ENCODE results near the gene MRPL52.
"Not testable (repeated sequence)": the region's sequence is repeated elsewhere in the genome, so short reads cannot be mapped to it uniquely, and the experiment has no call there.

MRPL52 gene

DNA sequence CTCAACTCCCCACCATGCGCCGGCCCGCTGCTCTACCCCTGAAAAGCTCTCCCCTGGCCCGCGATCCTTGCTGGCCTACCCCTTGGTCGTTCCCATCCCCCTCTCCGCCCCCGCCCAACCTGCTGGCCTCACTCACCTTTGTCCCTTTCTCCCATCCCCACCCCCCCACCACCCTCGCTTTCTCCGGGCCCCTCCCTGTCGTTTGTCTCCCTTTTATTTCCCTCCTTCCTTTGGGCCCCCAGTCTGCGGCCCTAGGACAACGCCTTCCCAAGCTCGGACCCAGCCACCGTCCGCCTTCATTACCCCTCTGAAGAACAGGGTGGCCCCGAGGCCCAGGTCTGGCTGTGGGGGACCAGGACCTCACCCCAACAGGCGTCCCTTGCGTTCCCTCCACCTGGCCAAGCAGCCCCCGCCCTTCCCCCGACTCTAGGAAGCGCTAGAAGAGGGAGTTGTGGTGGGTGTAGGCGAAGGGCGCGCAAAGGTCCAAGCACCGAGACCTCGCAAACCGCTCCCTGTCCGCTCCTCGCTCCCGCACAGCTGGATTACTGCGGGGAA is 7.6 kb upstream of the MRPL52 start:
- Histone ChIP-seq H3K27ac (ENCODE audit: insufficient read depth, low read depth, low read length, poor library complexity, severe bottlenecking) (no peak overlapping the region), H3K4me1 (ENCODE audit: control insufficient read depth, insufficient read depth, low read length) (peaks cover 19% of the 10 kb centered on the region), H3K27me3 (ENCODE audit: control insufficient read depth, insufficient read depth, low read length, poor library complexity, severe bottlenecking) (peaks cover 47% of the 10 kb centered on the region), H3K36me3 (ENCODE audit: control insufficient read depth, insufficient read depth, low read length) (no peaks in the 10 kb centered on the region), H3K9me3 (ENCODE audit: control insufficient read depth, low read length) (no peaks in the 10 kb centered on the region), H3K4me3 (ENCODE audit: insufficient read depth, low read depth, low read length) (peak overlapping the region; percentile 37)
- WGBS, 2 experiments = 1% methylated on average over 32 of the region's 32 CpGs

DNA sequence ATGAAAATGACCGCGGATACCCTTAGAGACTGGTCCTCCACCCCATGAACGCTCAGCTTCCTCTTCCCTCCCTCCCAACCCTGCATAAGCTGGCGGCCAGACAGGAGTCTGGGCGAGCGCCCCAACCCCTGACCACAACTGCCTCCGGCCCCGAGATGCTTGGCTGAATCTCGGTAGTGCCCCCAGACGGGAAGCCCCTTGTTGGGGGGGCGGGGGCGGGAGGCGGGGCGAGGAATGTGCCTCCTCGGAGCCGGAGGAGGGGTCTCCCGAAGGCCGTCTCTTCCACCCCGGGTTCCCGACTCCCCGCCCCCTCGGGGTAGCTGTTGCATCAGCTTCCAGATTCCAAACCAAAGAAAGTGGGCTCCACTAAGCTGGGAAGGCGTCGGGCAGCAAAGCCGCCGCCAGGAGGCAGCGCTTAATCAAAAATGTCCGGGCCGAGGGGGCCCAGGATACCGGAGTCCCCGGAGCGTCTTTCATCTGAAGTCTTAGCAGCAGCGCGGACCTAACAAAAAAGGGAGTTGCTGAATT is 7.1 kb upstream of the MRPL52 start:
- Histone ChIP-seq H3K9me3 (ENCODE audit: control insufficient read depth, low read length) (no peaks in the 10 kb centered on the region), H3K36me3 (ENCODE audit: control insufficient read depth, insufficient read depth, low read length) (no peaks in the 10 kb centered on the region), H3K4me3 (ENCODE audit: insufficient read depth, low read depth, low read length) (peak overlapping the region; percentile 37), H3K27ac (ENCODE audit: insufficient read depth, low read depth, low read length, poor library complexity, severe bottlenecking) (no peak overlapping the region), H3K4me1 (ENCODE audit: control insufficient read depth, insufficient read depth, low read length) (peaks cover 19% of the 10 kb centered on the region), H3K27me3 (ENCODE audit: control insufficient read depth, insufficient read depth, low read length, poor library complexity, severe bottlenecking) (peaks cover 47% of the 10 kb centered on the region)
- 0% methylated on average over 34 of the region's 34 CpGs for WGBS, 2 experiments

DNA sequence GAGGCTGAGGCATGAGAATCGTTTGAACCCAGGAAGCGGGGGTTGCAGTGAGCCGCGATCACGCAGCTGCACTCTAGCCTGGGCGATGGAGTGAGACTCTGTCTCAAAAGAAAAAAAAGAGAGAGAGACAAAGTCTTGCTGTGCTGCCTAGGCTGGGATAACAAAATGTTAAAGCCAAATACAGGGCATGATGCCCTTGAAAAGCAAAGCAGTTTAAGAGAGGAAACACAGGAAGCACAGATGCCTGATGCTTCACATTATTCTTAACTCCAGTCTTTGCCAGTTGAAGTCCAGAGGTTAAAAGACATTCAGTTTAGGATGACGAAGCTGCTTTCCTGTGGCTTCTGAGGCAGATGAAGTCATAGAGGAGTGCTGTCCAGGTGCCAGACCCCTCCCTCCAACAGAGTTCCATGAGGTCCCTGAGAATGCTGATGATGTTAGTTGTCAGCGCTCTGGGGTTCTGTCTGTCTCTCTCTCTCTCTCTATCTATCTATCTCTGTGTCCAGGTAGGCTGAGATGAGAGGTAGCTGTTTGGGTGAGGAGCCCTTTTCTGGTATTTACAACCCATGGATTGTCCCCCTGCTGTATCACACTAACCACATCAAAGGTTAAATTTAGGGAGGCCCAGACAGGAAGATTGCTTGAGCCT is 4.9 kb upstream of the MRPL52 start:
- H3K27ac ChIP-seq (ENCODE audit: insufficient read depth, low read depth, low read length, poor library complexity, severe bottlenecking) = no peak overlapping the region
- no peaks in the 10 kb centered on the region for H3K9me3 ChIP-seq (ENCODE audit: control insufficient read depth, low read length)
- no peak overlapping the region for H3K4me3 ChIP-seq (ENCODE audit: insufficient read depth, low read depth, low read length)
- 84 to 87% methylated on average over 7 to 8 of the region's 8 CpGs for WGBS, 2 experiments
- peaks cover 41% of the 10 kb centered on the region for H3K27me3 ChIP-seq (ENCODE audit: control insufficient read depth, insufficient read depth, low read length, poor library complexity, severe bottlenecking)
- peaks cover 14% of the 10 kb centered on the region for H3K4me1 ChIP-seq (ENCODE audit: control insufficient read depth, insufficient read depth, low read length)
- H3K36me3 ChIP-seq (ENCODE audit: control insufficient read depth, insufficient read depth, low read length) = no peaks in the 10 kb centered on the region

GRCh38 chr14:22829076-22829660 is 519 bp upstream of the MRPL52 start:
- not testable (repeated sequence) for H3K27me3 ChIP-seq (ENCODE audit: control insufficient read depth, insufficient read depth, low read length, poor library complexity, severe bottlenecking)

DNA sequence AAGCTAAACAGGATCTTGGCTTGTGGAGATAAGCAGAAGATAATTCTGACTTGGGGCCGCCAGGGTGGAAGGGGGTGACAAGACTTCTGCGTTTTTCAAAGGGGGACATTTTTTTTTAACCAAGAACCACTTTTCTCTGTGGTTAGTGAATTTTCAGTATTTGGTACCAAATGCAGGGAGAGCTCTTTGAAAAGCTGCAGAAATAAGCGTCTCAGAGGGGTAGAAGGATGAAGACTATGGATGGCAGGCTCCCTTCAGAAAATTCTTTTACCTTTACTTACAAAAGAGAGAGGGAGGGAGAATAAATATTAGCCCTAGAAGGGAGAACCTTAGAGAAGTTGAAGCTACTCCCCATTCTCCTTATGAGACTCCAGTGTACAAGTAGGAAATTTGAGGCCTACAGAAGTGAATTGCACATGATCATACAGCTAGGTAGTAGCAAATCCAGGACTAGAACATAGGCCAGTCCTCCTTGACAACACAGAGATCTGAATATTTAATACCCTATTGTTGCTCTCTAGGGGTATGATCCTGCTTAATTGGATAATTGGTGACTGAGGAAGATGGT is 840 bp downstream of the MRPL52 start:
- no peaks in the 10 kb centered on the region for H3K9me3 ChIP-seq (ENCODE audit: control insufficient read depth, low read length)
- peaks cover 5% of the 10 kb centered on the region for H3K4me1 ChIP-seq (ENCODE audit: control insufficient read depth, insufficient read depth, low read length)
- H3K4me3 ChIP-seq (ENCODE audit: insufficient read depth, low read depth, low read length) = peak overlapping the region; percentile 88
- no peaks in the 10 kb centered on the region for H3K27me3 ChIP-seq (ENCODE audit: control insufficient read depth, insufficient read depth, low read length, poor library complexity, severe bottlenecking)
- peaks cover 12% of the 10 kb centered on the region for H3K36me3 ChIP-seq (ENCODE audit: control insufficient read depth, insufficient read depth, low read length)
- H3K27ac ChIP-seq (ENCODE audit: insufficient read depth, low read depth, low read length, poor library complexity, severe bottlenecking) = no peak overlapping the region
- WGBS, 2 experiments = 36 to 40% methylated on average over 3 of the region's 3 CpGs

More at GRCh38 chr14:22829076-22829660, 519 bp upstream of the MRPL52 start:
- Histone ChIP-seq H3K36me3 (ENCODE audit: control insufficient read depth, insufficient read depth, low read length) (peaks cover 12% of the 10 kb centered on the region), H3K4me3 (ENCODE audit: insufficient read depth, low read depth, low read length) (peak overlapping the region; percentile 88), H3K27ac (ENCODE audit: insufficient read depth, low read depth, low read length, poor library complexity, severe bottlenecking) (peak overlapping the region; percentile 17)
- not testable (repeated sequence) for H3K4me1 ChIP-seq (ENCODE audit: control insufficient read depth, insufficient read depth, low read length); H3K9me3 ChIP-seq (ENCODE audit: control insufficient read depth, low read length)
- WGBS, 2 experiments = 87% methylated on average over 10 to 12 of the region's 12 CpGs

DNA sequence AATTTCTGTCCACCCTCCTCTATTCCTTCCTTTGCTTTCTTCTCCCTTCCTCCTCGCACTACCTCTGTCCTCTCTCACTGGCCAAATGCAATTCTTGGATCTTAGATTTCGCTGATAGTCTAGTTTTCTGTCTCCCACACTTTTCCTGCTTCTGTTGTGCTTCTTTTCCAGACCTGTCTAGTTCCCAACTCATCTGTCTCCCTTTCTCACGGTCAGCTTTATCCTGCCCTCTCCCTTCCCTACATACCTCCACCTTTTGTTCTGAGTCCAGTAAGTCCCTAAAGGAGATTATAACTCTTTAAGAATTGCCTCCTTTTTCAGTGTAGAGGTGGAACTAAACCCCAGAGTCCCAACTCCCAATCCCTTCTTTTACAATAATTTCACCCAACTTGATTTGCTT is 5.8 kb downstream of the MRPL52 start:
- 86% methylated on average over 3 of the region's 3 CpGs for WGBS, 2 experiments
- H3K9me3 ChIP-seq (ENCODE audit: control insufficient read depth, low read length) = no peaks in the 10 kb centered on the region
- peaks cover 12% of the 10 kb centered on the region for H3K36me3 ChIP-seq (ENCODE audit: control insufficient read depth, insufficient read depth, low read length)
- H3K4me3 ChIP-seq (ENCODE audit: insufficient read depth, low read depth, low read length) = no peak overlapping the region
- peaks cover 22% of the 10 kb centered on the region for H3K27me3 ChIP-seq (ENCODE audit: control insufficient read depth, insufficient read depth, low read length, poor library complexity, severe bottlenecking)
- peaks cover 15% of the 10 kb centered on the region for H3K4me1 ChIP-seq (ENCODE audit: control insufficient read depth, insufficient read depth, low read length)
- H3K27ac ChIP-seq (ENCODE audit: insufficient read depth, low read depth, low read length, poor library complexity, severe bottlenecking) = no peak overlapping the region

DNA sequence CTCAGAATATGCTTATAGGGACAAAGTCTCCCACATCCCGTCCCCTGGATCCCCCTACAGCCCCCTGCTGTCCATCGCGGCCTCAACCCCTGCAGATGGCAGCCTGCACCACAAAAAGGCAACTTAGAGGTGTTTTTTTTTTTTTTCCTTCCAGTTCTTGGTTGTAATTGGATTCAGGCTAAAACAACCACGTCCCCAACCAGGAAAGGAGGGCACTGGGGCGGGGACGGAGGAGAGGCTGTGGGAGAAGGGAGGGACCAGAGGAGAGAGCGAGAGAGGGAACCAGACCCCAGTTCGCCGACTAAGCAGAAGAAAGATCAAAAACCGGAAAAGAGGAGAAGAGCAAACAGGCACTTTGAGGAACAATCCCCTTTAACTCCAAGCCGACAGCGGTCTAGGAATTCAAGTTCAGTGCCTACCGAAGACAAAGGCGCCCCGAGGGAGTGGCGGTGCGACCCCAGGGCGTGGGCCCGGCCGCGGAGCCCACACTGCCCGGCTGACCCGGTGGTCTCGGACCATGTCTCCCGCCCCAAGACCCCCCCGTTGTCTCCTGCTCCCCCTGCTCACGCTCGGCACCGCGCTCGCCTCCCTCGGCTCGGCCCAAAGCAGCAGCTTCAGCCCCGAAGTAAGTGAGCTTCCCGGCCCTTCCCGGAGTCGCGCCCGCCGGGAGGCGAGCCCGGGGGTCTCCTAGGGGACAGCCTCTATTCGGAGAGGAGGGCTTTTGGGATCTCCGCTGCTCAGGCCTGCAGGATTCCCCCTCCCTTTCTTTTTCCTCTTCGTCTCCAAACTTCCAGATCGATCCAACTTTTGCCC is 6.8 kb downstream of the MRPL52 start, which contains the start of gene MMP14:
Gene MMP14 (plus strand): TSS at position 285 of the 813 bp plus-strand sequence. CDS start 233 bp downstream, at position 518.
- H3K9me3 ChIP-seq (ENCODE audit: control insufficient read depth, low read length) = no peaks in the 10 kb centered on the region
- WGBS, 2 experiments = 1% methylated on average over 46 of the region's 46 CpGs
- peaks cover 11% of the 10 kb centered on the region for H3K4me1 ChIP-seq (ENCODE audit: control insufficient read depth, insufficient read depth, low read length)
- H3K4me3 ChIP-seq (ENCODE audit: insufficient read depth, low read depth, low read length) = peak within 1 kb of the TSS; percentile 65
- H3K27me3 ChIP-seq (ENCODE audit: control insufficient read depth, insufficient read depth, low read length, poor library complexity, severe bottlenecking) = peaks cover 22% of the 10 kb centered on the region
- H3K27ac ChIP-seq (ENCODE audit: insufficient read depth, low read depth, low read length, poor library complexity, severe bottlenecking) = no peak within 1 kb of the TSS
- H3K36me3 ChIP-seq (ENCODE audit: control insufficient read depth, insufficient read depth, low read length) = peaks cover 12% of the 10 kb centered on the region

- H3K36me3 ChIP-seq (ENCODE audit: control insufficient read depth, insufficient read depth, low read length) = peaks cover 10% of the 10 kb centered on the region
- H3K4me1 ChIP-seq (ENCODE audit: control insufficient read depth, insufficient read depth, low read length) = peaks cover 11% of the 10 kb centered on the region
- no peaks in the 10 kb centered on the region for H3K9me3 ChIP-seq (ENCODE audit: control insufficient read depth, low read length)
- H3K27ac ChIP-seq (ENCODE audit: insufficient read depth, low read depth, low read length, poor library complexity, severe bottlenecking) = no peak overlapping the region
- peak overlapping the region; percentile 65 for H3K4me3 ChIP-seq (ENCODE audit: insufficient read depth, low read depth, low read length)
- H3K27me3 ChIP-seq (ENCODE audit: control insufficient read depth, insufficient read depth, low read length, poor library complexity, severe bottlenecking) = peaks cover 22% of the 10 kb centered on the region
- 2% methylated on average over 56 to 57 of the region's 57 CpGs for WGBS, 2 experiments
These were observed 7.5 kb downstream of the MRPL52 start for GRCh38 chr14:22837114-22837749.

DNA sequence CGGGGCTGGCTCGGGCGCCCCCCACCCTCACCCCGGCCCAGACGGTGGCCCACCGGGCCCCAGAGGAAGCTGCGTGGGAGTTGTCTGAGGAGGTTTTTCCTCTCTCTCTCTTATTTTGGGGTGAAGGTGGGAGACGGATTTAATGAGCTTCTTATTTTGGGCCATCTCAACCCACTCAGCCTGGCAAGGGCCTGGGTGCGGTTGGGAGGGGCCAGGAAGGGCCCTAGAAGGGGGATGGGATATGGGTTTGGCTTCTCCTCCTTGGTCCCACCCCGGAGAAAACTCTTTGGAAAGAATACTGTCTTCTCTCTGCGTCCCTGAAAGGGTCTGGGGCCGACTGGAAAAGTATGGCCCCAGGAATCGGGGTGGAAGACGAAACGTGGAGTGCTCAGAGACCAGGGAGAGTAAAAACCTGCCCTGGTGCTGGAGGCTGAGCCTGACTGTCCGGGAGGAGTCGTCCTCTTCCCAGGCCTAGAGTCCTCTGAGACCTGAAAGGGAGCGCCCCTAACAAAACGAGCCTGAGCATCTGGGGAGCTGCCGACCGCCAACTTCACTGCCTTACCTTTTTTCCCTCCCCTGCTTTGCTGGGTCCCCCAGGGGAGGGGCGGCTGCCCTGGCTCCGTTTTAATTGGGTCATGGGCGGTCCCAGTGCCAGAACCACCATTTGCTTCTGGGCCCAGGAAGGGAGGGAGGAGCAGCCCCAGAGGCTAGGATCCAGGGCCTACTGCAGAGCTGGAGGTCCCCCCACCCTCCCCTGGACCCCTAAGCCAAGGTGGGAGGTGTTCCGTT is 8.3 kb downstream of the MRPL52 start:
- 31 to 32% methylated on average over 24 to 25 of the region's 25 CpGs for WGBS, 2 experiments
- Histone ChIP-seq H3K27ac (ENCODE audit: insufficient read depth, low read depth, low read length, poor library complexity, severe bottlenecking) (no peak overlapping the region), H3K4me3 (ENCODE audit: insufficient read depth, low read depth, low read length) (peak overlapping the region; percentile 65), H3K4me1 (ENCODE audit: control insufficient read depth, insufficient read depth, low read length) (peaks cover 11% of the 10 kb centered on the region), H3K9me3 (ENCODE audit: control insufficient read depth, low read length) (no peaks in the 10 kb centered on the region), H3K36me3 (ENCODE audit: control insufficient read depth, insufficient read depth, low read length) (peaks cover 10% of the 10 kb centered on the region), H3K27me3 (ENCODE audit: control insufficient read depth, insufficient read depth, low read length, poor library complexity, severe bottlenecking) (peaks cover 22% of the 10 kb centered on the region)
